Measurements from ENCODE around the gene ACSL6. TPM values are rescaled to one million over a fixed set of nuclear protein-coding genes. Genes with fewer than 3 reads are reported as not detected.

Gene ACSL6
- total and polyA plus RNA-seq, 2 donors (not counting 1 experiment from before 2014, with no cell fraction given), result 0.02 to 0.33 TPM

DNA sequence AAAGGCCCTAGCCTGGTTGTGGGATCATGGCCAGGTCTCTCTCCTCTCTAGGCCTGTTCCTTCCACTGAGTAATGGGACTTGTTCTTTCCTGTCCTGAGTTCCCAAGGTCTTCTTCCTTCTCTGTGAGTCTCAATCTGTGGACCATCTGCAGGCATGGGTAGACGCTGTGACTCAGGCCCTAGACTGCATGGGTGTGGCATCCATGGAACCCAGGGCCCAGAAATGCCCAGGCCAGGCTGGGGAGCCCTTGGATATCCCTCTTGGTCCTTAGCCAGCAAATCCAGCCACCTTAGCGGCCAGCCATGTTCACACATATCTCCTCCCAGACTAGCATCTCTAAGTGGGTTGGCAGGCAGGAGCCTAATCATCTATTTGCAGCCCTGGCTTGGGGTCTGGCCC lies 2.3 kb upstream of the ACSL6 start:
- Histone ChIP-seq H3K36me3 (ENCODE audit: control insufficient read depth, insufficient read depth, low read length) (no peaks in the 10 kb centered on the region), H4K20me1 (ENCODE audit: control insufficient read depth, extremely low read depth, insufficient read depth, low read length) (no peaks in the 10 kb centered on the region), H3K79me2 (ENCODE audit: control insufficient read depth, insufficient read depth, low read length) (no peaks in the 10 kb centered on the region), H3K4me1 (ENCODE audit: control insufficient read depth, extremely low read depth, insufficient read depth, low read length) (no peaks in the 10 kb centered on the region), H3K4me2 (ENCODE audit: extremely low read depth, insufficient read depth, low read length) (no peak overlapping the region), H3K9me3 (ENCODE audit: control insufficient read depth, insufficient read depth, low read depth, low read length) (no peaks in the 10 kb centered on the region), H3K9ac (ENCODE audit: insufficient read depth, low read length) (no peak overlapping the region), H3K4me3 (replicated peaks in 1 of 4; ENCODE audit: control extremely low read depth in 1 of 4, insufficient read depth in 1 of 4, low read depth in 3 of 4, low read length in 4 of 4) (no peak overlapping the region), H3K27ac (ENCODE audit: insufficient read depth, low read length) (no peak overlapping the region), H3K27me3 (ENCODE audit: control insufficient read depth, insufficient read depth, low read length) (peaks cover 37% of the 10 kb centered on the region), H2AFZ (ENCODE audit: low read length) (no peak overlapping the region)
- no peak for TF ChIP-seq EZH2 (IDR thresholded peaks at IDR 0.05; ENCODE audit: low read length, missing control alignments)
- TF ChIP-seq, protein P1, sequence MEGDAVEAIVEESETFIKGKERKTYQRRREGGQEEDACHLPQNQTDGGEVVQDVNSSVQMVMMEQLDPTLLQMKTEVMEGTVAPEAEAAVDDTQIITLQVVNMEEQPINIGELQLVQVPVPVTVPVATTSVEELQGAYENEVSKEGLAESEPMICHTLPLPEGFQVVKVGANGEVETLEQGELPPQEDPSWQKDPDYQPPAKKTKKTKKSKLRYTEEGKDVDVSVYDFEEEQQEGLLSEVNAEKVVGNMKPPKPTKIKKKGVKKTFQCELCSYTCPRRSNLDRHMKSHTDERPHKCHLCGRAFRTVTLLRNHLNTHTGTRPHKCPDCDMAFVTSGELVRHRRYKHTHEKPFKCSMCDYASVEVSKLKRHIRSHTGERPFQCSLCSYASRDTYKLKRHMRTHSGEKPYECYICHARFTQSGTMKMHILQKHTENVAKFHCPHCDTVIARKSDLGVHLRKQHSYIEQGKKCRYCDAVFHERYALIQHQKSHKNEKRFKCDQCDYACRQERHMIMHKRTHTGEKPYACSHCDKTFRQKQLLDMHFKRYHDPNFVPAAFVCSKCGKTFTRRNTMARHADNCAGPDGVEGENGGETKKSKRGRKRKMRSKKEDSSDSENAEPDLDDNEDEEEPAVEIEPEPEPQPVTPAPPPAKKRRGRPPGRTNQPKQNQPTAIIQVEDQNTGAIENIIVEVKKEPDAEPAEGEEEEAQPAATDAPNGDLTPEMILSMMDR (conservative IDR thresholded peaks at IDR 0.05 in 1 of 2, IDR thresholded peaks at IDR 0.05 in 1 of 2; ENCODE audit: low read depth in 1 of 2, low read length in 2 of 2), result no peak
- no peak for DNase-seq (ENCODE audit: low read depth in 2 of 2)

DNA sequence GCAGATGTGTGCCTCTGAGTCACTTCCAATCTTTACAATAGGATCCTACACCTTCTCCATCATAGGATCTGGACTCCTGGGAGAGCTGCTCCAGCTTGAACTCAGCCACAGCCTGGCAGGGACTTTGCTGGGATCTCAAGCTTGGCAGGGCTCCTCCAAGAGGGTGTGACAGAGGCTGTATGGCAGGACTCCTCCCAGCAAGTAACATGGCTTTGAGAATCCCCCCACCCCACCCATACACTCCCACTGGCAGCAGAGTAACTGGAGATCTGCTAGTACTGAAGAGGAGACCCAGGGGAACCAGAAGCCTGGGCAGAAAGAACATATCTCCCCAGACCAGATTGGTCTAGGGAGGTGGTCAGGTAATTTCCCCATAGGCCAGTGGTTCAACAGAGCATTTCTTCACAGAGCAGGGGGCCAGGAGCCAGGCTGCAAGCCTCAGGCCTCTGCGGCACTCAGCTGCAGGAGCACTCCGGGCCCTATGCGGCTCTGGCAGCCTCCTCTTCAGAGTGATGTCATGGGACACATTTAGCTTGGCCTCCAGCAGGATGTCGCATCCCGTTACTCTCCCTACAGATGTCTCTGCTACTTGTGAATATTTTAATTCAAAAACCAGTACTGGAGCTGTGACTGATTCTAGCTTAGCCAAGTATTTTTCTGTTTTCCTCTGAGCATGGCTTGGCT lies 1.7 kb upstream of the ACSL6 start:
- Histone ChIP-seq H3K27me3 (ENCODE audit: control insufficient read depth, insufficient read depth, low read length) (peaks cover 37% of the 10 kb centered on the region), H3K4me1 (ENCODE audit: control insufficient read depth, extremely low read depth, insufficient read depth, low read length) (no peaks in the 10 kb centered on the region)
- TF ChIP-seq EZH2 (IDR thresholded peaks at IDR 0.05; ENCODE audit: low read length, missing control alignments), result no peak
- TF ChIP-seq, protein P1 (conservative IDR thresholded peaks at IDR 0.05 in 1 of 2, IDR thresholded peaks at IDR 0.05 in 1 of 2; ENCODE audit: low read depth in 1 of 2, low read length in 2 of 2), result no peak

DNA sequence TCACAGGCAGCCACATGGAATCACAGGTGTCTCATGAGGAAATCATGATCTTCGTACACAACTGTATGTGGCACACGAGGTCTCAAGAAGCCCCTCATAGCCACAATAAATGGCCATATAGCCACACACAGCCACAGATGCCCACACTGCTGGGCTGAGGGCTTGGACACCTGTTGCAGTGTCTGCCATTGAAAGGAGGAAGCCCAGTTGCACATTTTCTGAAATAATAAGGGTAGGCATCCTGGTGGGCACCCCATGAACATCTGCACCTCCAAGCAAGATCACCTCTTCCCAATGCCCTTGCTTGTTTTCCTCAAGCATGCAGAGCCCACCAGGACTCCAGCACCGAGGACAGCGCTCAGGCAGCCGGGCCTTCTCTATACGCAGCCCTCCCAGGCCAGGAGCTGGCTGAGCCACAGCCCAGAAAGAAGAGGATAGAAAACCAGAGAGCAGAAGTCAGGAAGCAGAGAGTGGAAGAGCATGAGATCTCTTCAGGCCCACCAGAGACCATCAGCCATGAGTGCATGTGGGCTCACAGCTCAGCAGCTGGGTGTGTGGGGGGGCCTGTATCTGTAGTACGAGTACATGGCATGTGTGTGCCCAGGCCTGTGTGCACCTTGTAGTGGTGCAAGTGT lies 1.0 kb upstream of the ACSL6 start:
- no peaks in the 10 kb centered on the region for H3K4me1 ChIP-seq (ENCODE audit: control insufficient read depth, extremely low read depth, insufficient read depth, low read length)
- H3K4me3 ChIP-seq (replicated peaks in 1 of 4; ENCODE audit: control extremely low read depth in 1 of 4, insufficient read depth in 1 of 4, low read depth in 3 of 4, low read length in 4 of 4), result no peak overlapping the region
- H4K20me1 ChIP-seq (ENCODE audit: control insufficient read depth, extremely low read depth, insufficient read depth, low read length), result no peaks in the 10 kb centered on the region
- no peak overlapping the region for H3K4me2 ChIP-seq (ENCODE audit: extremely low read depth, insufficient read depth, low read length)
- no peaks in the 10 kb centered on the region for H3K79me2 ChIP-seq (ENCODE audit: control insufficient read depth, insufficient read depth, low read length)
- H2AFZ ChIP-seq (ENCODE audit: low read length), result no peak overlapping the region
- DNase-seq (ENCODE audit: low read depth in 2 of 2), result peak; percentile 66 to 71
- H3K27me3 ChIP-seq (ENCODE audit: control insufficient read depth, insufficient read depth, low read length), result peaks cover 35% of the 10 kb centered on the region
- H3K9me3 ChIP-seq (ENCODE audit: control insufficient read depth, insufficient read depth, low read depth, low read length), result no peaks in the 10 kb centered on the region
- TF ChIP-seq, protein P1 (conservative IDR thresholded peaks at IDR 0.05 in 1 of 2, IDR thresholded peaks at IDR 0.05 in 1 of 2; ENCODE audit: low read depth in 1 of 2, low read length in 2 of 2), result no peak
- peak; percentile 13 for TF ChIP-seq EZH2 (IDR thresholded peaks at IDR 0.05; ENCODE audit: low read length, missing control alignments)
- H3K27ac ChIP-seq (ENCODE audit: insufficient read depth, low read length), result no peak overlapping the region
- no peaks in the 10 kb centered on the region for H3K36me3 ChIP-seq (ENCODE audit: control insufficient read depth, insufficient read depth, low read length)
- no peak overlapping the region for H3K9ac ChIP-seq (ENCODE audit: insufficient read depth, low read length)

More for the DNA sequence above, 1.7 kb upstream of the ACSL6 start:
- Histone ChIP-seq H3K9me3 (ENCODE audit: control insufficient read depth, insufficient read depth, low read depth, low read length) (no peaks in the 10 kb centered on the region), H3K4me2 (ENCODE audit: extremely low read depth, insufficient read depth, low read length) (no peak overlapping the region), H2AFZ (ENCODE audit: low read length) (no peak overlapping the region), H4K20me1 (ENCODE audit: control insufficient read depth, extremely low read depth, insufficient read depth, low read length) (no peaks in the 10 kb centered on the region), H3K27ac (ENCODE audit: insufficient read depth, low read length) (no peak overlapping the region), H3K4me3 (replicated peaks in 1 of 4; ENCODE audit: control extremely low read depth in 1 of 4, insufficient read depth in 1 of 4, low read depth in 3 of 4, low read length in 4 of 4) (no peak overlapping the region), H3K9ac (ENCODE audit: insufficient read depth, low read length) (no peak overlapping the region), H3K79me2 (ENCODE audit: control insufficient read depth, insufficient read depth, low read length) (no peaks in the 10 kb centered on the region), H3K36me3 (ENCODE audit: control insufficient read depth, insufficient read depth, low read length) (no peaks in the 10 kb centered on the region)
- DNase-seq (ENCODE audit: low read depth in 2 of 2), result no peak
